22Rv1 (cell line): ENCODE data around the gene UNC93B1.

Experiments used
- ZFX ChIP-seq: fragments of 450-650 bp; IDR thresholded peaks from 2 replicates; pipeline ENCODE4 v1.6.1; 2017; ENCODE audit warnings: antibody characterized with exemption, borderline replicate concordance
- TF ChIP-seq, protein P1 (sequence below): fragments of 450-650 bp; IDR thresholded peaks from 2 replicates; pipeline ENCODE4 v1.5.1; 2017; ENCODE audit warnings: mild to moderate bottlenecking

DNA sequence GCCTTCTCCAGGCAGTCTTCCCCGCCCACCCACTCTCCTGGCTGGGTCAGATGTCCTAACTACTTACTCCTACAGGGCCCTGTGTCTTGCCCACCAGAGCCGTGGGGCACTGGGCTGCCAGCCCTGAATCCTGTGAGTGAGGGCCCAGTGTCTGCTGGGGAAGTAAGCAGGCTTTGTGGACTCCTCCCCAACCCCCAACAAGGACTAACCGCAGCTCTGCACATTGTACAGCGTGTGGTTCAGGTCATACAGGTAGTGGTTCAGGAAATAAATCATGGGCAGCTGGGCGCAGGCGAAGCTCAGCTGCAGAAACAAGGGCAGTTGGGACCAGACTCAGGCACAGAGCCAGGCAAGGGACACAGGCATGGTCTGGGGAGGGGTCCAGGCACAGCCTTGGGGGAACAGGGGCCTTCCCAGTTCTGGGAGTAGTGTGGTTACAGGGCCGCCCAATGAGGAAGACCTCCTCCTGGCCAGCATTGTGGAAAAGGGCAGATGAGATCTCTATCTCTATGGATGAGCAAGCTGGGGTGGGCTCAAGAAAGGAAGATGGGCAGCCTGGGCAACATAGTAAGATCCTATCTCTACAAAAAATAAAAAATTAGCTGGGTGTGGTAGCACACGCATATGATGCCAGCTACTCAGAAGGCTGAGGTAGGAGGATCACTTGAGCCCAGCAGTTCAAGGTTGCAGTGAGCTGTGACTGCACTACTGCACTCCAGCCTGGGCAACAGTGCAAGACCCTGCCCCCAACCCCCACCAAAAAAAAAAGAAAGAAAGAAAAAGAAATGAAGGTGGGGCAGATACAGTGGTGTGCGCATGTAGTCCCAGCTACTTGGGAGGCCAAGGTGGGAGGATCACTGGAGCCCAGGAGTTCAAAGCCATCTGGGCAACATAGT, 5.5 kb downstream of the UNC93B1 start:
- TF ChIP-seq, protein P1, sequence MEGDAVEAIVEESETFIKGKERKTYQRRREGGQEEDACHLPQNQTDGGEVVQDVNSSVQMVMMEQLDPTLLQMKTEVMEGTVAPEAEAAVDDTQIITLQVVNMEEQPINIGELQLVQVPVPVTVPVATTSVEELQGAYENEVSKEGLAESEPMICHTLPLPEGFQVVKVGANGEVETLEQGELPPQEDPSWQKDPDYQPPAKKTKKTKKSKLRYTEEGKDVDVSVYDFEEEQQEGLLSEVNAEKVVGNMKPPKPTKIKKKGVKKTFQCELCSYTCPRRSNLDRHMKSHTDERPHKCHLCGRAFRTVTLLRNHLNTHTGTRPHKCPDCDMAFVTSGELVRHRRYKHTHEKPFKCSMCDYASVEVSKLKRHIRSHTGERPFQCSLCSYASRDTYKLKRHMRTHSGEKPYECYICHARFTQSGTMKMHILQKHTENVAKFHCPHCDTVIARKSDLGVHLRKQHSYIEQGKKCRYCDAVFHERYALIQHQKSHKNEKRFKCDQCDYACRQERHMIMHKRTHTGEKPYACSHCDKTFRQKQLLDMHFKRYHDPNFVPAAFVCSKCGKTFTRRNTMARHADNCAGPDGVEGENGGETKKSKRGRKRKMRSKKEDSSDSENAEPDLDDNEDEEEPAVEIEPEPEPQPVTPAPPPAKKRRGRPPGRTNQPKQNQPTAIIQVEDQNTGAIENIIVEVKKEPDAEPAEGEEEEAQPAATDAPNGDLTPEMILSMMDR, result no peak
- no peak for TF ChIP-seq ZFX
